GM12878 (cell line): Measurements from ENCODE around the gene IGF1R. TPM values are rescaled to one million over a fixed set of nuclear protein-coding genes. Genes with fewer than 3 reads are reported as not detected.

Experiments used
- ATAC-seq: fragments of 200-7000 bp; cut with Tn5 transposase; 3 replicates; pipeline ENCODE4 v1.9.1; 2020; ENCODE audit warnings: mild to moderate bottlenecking, moderate library complexity
- BruUV-seq: library from RNA; stranded (reverse); fragments of 400-500 nt; replicated peaks from 2 replicates; lab custom pipeline; 2021; lab: Mats Ljungman, UMichigan
- CTCF ChIA-PET: fragments of 300-600 bp; sonication (Branson Sonifier 250); formaldehyde crosslinking; extraction: SDS; loops from one replicate; lab custom pipeline; 2021; ENCODE audit warnings: inconsistent platforms; lab: Yijun Ruan, JAX
- POLR2A ChIA-PET: fragments of 350-600 bp; formaldehyde crosslinking; extraction: SDS; loops from one replicate; lab custom pipeline; 2021; ENCODE audit warnings: inconsistent platforms; lab: Charles Lee
- RAD21 ChIA-PET: fragments of 300-600 bp; sonication (Branson Sonifier 250); formaldehyde crosslinking; loops from one replicate; lab custom pipeline; 2023; ENCODE audit warnings: antibody characterized with exemption; ENCODE audit not compliant: unreplicated experiment; lab: Charles Lee
- SMC1A ChIA-PET: fragments of 300-600 bp; sonication (Branson Sonifier 250); formaldehyde crosslinking; loops from one replicate; lab custom pipeline; 2023; ENCODE audit not compliant: unreplicated experiment, uncharacterized antibody; lab: Charles Lee
- DNase-seq: peaks from one replicate; pipeline ENCODE4 v3.0.0-alpha.2; 2011; ENCODE audit warnings: low read depth, low spot score
- FAIRE-seq: peaks from 3 replicates; lab custom pipeline; 2011; peaks lifted over from hg19 to GRCh38; lab: Jason Lieb, UNC
- H2AFZ ChIP-seq: 2 replicates; pipeline ENCODE4 v1.6.0; 2011; ENCODE audit warnings: low read depth, low read length, control low read depth; ENCODE audit not compliant: control insufficient read depth
- H3K27ac ChIP-seq: 2 replicates; pipeline ENCODE4 v1.5.1; 2011; ENCODE audit warnings: control low read depth; ENCODE audit not compliant: control insufficient read depth, insufficient read depth
- H3K27me3 ChIP-seq, 2 experiments: replicated peaks in 1 of 2; 2 replicates each; pipeline versions ENCODE4 v1.6.0 to v1.6.1; 2011; ENCODE audit warnings: low read length in 1 of 2; ENCODE audit not compliant: control insufficient read depth in 2 of 2, insufficient read depth in 2 of 2
- H3K36me3 ChIP-seq, 2 experiments: 2 replicates each; pipeline ENCODE4 v1.5.1; 2011; ENCODE audit warnings: low read length in 1 of 2; ENCODE audit not compliant: control insufficient read depth in 2 of 2, insufficient read depth in 2 of 2
- H3K4me1 ChIP-seq: 2 replicates; pipeline ENCODE4 v1.6.1; 2011; ENCODE audit warnings: mild to moderate bottlenecking, low read length, moderate library complexity, mixed read lengths; ENCODE audit not compliant: control insufficient read depth, insufficient read depth
- H3K4me2 ChIP-seq: 2 replicates; pipeline ENCODE4 v1.6.0; 2011; ENCODE audit warnings: control low read depth; ENCODE audit not compliant: control insufficient read depth, insufficient read depth
- H3K4me3 ChIP-seq: fragments of 200-600 bp; sonication (generic); 2 replicates; pipeline ENCODE4 v1.5.1; 2016
- H3K79me2 ChIP-seq: 2 replicates; pipeline ENCODE4 v1.6.0; 2011; ENCODE audit warnings: low read length; ENCODE audit not compliant: control insufficient read depth, insufficient read depth
- H3K9ac ChIP-seq: 2 replicates; pipeline ENCODE4 v1.8.0; 2011; ENCODE audit warnings: low read length, control low read depth, mixed read lengths; ENCODE audit not compliant: control insufficient read depth, insufficient read depth
- H3K9me3 ChIP-seq: replicated peaks from 3 replicates; pipeline ENCODE4 v1.5.1; 2011; ENCODE audit warnings: mild to moderate bottlenecking, low read length; ENCODE audit not compliant: control insufficient read depth, insufficient read depth
- H4K20me1 ChIP-seq: 2 replicates; pipeline ENCODE4 v1.6.0; 2011; ENCODE audit not compliant: control insufficient read depth, insufficient read depth
- ATF7 ChIP-seq: fragments of 450-650 bp; IDR thresholded peaks from 2 replicates; pipeline ENCODE4 v1.6.1; 2016; ENCODE audit warnings: low read depth, mild to moderate bottlenecking
- BRCA1 ChIP-seq: IDR thresholded peaks from 2 replicates; pipeline ENCODE4 v1.6.1; 2011; ENCODE audit warnings: low read depth, low read length, improper control_type of control experiment
- CEBPB ChIP-seq, 2 experiments: fragments of 150-350 bp in 1 of 2; IDR thresholded peaks; 2 replicates each; pipeline ENCODE4 v1.6.1; 2012 to 2014; ENCODE audit warnings: low read depth in 2 of 2, low read length in 2 of 2, borderline replicate concordance in 1 of 2, inconsistent platforms in 1 of 2
- CREB1 ChIP-seq: IDR thresholded peaks from 2 replicates; pipeline ENCODE4 v1.6.1; 2012; ENCODE audit warnings: low read depth, mild to moderate bottlenecking, inconsistent platforms
- IKZF2 ChIP-seq, 2 experiments: fragments of 450-650 bp; IDR thresholded peaks; 2 replicates each; pipeline ENCODE4 v1.6.1; 2017; ENCODE audit warnings: mild to moderate bottlenecking in 2 of 2, moderate library complexity in 2 of 2
- KAT2A ChIP-seq: conservative IDR thresholded peaks from 2 replicates; pipeline ENCODE4 v1.6.1; 2011; ENCODE audit warnings: low read depth, low read length; ENCODE audit not compliant: control insufficient read depth
- MAX ChIP-seq: IDR thresholded peaks from 2 replicates; pipeline ENCODE4 v1.6.1; 2012; ENCODE audit warnings: low read depth, low read length, improper control_type of control experiment
- NR2F1 ChIP-seq: fragments of 450-650 bp; conservative IDR thresholded peaks from 2 replicates; pipeline ENCODE4 v1.6.1; 2017; ENCODE audit warnings: mild to moderate bottlenecking
- PRDM15 ChIP-seq: fragments of 450-650 bp; formaldehyde crosslinking; IDR thresholded peaks from 2 replicates; pipeline ENCODE4 v1.4.0; 2020; ENCODE audit warnings: mild to moderate bottlenecking, moderate library complexity
- RB1 ChIP-seq: fragments of 450-650 bp; formaldehyde crosslinking; IDR thresholded peaks from 2 replicates; pipeline ENCODE4 v1.6.1; 2017; ENCODE audit warnings: mild to moderate bottlenecking, borderline replicate concordance
- SREBF1 ChIP-seq: IDR thresholded peaks from 2 replicates; pipeline ENCODE4 v1.6.1; 2012; ENCODE audit warnings: mild to moderate bottlenecking, low read length
- TAF1 ChIP-seq: IDR thresholded peaks from 2 replicates; pipeline ENCODE4 v1.6.1; 2011; ENCODE audit warnings: mild to moderate bottlenecking, low read depth, low read length, borderline replicate concordance
- TARDBP ChIP-seq: IDR thresholded peaks from 2 replicates; pipeline ENCODE4 v1.6.1; 2016; ENCODE audit warnings: borderline replicate concordance
- ZNF24 ChIP-seq: fragments of 450-650 bp; IDR thresholded peaks from 2 replicates; pipeline ENCODE4 v1.6.1; 2017; ENCODE audit warnings: antibody characterized with exemption, mild to moderate bottlenecking
- ZNF274 ChIP-seq: IDR thresholded peaks from one replicate; pipeline ENCODE4 v1.8.0; 2011; ENCODE audit not compliant: insufficient read length, insufficient read depth
- ZNF622 ChIP-seq: fragments of 450-650 bp; IDR thresholded peaks from 2 replicates; pipeline ENCODE4 v1.6.1; 2017; ENCODE audit warnings: mild to moderate bottlenecking, inconsistent platforms
- ZSCAN29 ChIP-seq: fragments of 450-650 bp; IDR thresholded peaks from 2 replicates; pipeline ENCODE4 v1.6.1; 2017; ENCODE audit warnings: mild to moderate bottlenecking, moderate library complexity
- WGBS: methylation state at CpG from one replicate; pipeline ENCODE4 v1.1.6; 2016; ENCODE audit warnings: low lambda C conversion rate; ENCODE audit not compliant: insufficient replicate concordance, insufficient coverage; ENCODE audit errors: missing lambda C conversion rate; 5-methylcytosine and 5-hydroxymethylcytosine counted together
- in situ Hi-C: fragments of 300-500 bp; cut with MboI; formaldehyde crosslinking; loops from 9 replicates; pipeline ENCODE4 v1.14.3; 2018; ENCODE audit warnings: mixed read lengths
- intact Hi-C: fragments of 100-400 bp; cut with micrococcal nuclease; formaldehyde crosslinking; loops from one replicate; pipeline ENCODE4 v1.14.2; 2022; ENCODE audit not compliant: unreplicated experiment
- polyA plus RNA-seq, 11 experiments: library from polyadenylated mRNA; depleted of rRNA in 4 of 11; unstranded in 6 of 11; stranded (reverse) in 5 of 11; fragments of >200 nt; fragmentation: Nextera tagmentation in 4 of 11; fragmentation: Illumina TruSeq in 1 of 11; extraction: Ambion mirVana in 4 of 11; extraction: Trizol in 1 of 11; gene quantifications; 1 replicate in 1 of 11; 2 replicates in 10 of 11; pipeline versions ENCODE4 v1.2.1 to v1.2.3, GENCODE V29; 2011 to 2016; ENCODE audit warnings: inconsistent platforms in 2 of 11, missing spikeins in 2 of 11, low read depth in 1 of 11
- total RNA-seq, 4 experiments: library from RNA; depleted of rRNA in 3 of 4; stranded (reverse); fragments of >200 nt in 3 of 4; fragmentation: Illumina TruSeq in 1 of 4; extraction: Trizol in 1 of 4; gene quantifications; 2 replicates each; pipeline versions ENCODE4 v1.2.1 to v1.2.3, GENCODE V29; 2013 to 2021

IGF1R gene
- total and polyA plus RNA-seq, 10 of the 15 experiments (the other 5 are each of a cell fraction or from before 2014, with no cell fraction given) = 0.03 to 2.7 (median 0.66) TPM

- Histone ChIP-seq H3K27ac (no peak overlapping the region), H3K4me1 (no peaks in the 10 kb centered on the region), H3K9ac (no peak overlapping the region), H4K20me1 (no peaks in the 10 kb centered on the region), H3K4me3 (no peak overlapping the region), H3K36me3 (no peaks in the 10 kb centered on the region), H2AFZ (no peak overlapping the region), H3K27me3 (no peaks in the 10 kb centered on the region), H3K79me2 (no peaks in the 10 kb centered on the region), H3K9me3 (no peaks in the 10 kb centered on the region; the same call in 2 of the 3 replicates), H3K4me2 (no peak overlapping the region)
- ChIA-PET CTCF (interaction anchor here (0.7 to 1.2 kb wide), 2 partner anchors 9 to 239 kb away, joined by 3 read pairs; no protein-coding TSS in a partner anchor), RAD21 (no interaction called here), POLR2A (no interaction called here), SMC1A (no interaction called here)
- BruUV-seq = no TSS peak
- DNase-seq (no peak), FAIRE-seq (no peak), ATAC-seq (no peak)
- in situ Hi-C loops = no loop called here
- no peak for TF ChIP-seq RB1
- TF ChIP-seq CREB1 = no peak
- no peak for TF ChIP-seq ZSCAN29
- TF ChIP-seq TARDBP = no peak
- no peak for TF ChIP-seq MAX
- WGBS = 29% methylated on average over 5 of the region's 5 CpGs
- intact Hi-C loops = no loop called here
These were observed 191.7 kb downstream of the IGF1R start for GRCh38 chr15:98840053-98840452.

- 11% methylated on average over 4 of the region's 4 CpGs for WGBS
- H4K20me1 ChIP-seq = no peaks in the 10 kb centered on the region
- no peaks in the 10 kb centered on the region for H3K4me1 ChIP-seq
- in situ Hi-C loops = no loop called here
- no TSS peak for BruUV-seq
- H3K36me3 ChIP-seq = no peaks in the 10 kb centered on the region
- no peaks in the 10 kb centered on the region for H3K27me3 ChIP-seq
- H2AFZ ChIP-seq = no peak overlapping the region
- H3K9me3 ChIP-seq = no peaks in the 10 kb centered on the region; the same call in 2 of the 3 replicates
- ChIA-PET CTCF (no interaction called here), RAD21 (interaction anchor here (1.0 kb wide), 1 partner anchor 9 kb away, joined by 3 read pairs; no protein-coding TSS in a partner anchor), POLR2A (no interaction called here), SMC1A (no interaction called here)
- H3K79me2 ChIP-seq = no peaks in the 10 kb centered on the region
- no peak overlapping the region for H3K27ac ChIP-seq
- intact Hi-C loops = no loop called here
- ATAC-seq (no peak), FAIRE-seq (no peak), DNase-seq (no peak)
- no peak overlapping the region for H3K9ac ChIP-seq
- TF ChIP-seq PRDM15 (CRISPR knock-in tag) (no peak), ATF7 (no peak), CEBPB (IDR thresholded peaks at IDR 0.05; ENCODE audit: borderline replicate concordance in 1 of 2, low read depth in 2 of 2, low read length in 2 of 2) (no peak), BRCA1 (no peak), TAF1 (no peak), IKZF2 (IDR thresholded peaks at IDR 0.05) (no peak), NR2F1 (no peak), ZNF622 (no peak), ZNF274 (no peak), ZNF24 (no peak), SREBF1 (no peak), KAT2A (no peak)
- H3K4me2 ChIP-seq = no peak overlapping the region
- no peak overlapping the region for H3K4me3 ChIP-seq
These were observed 193.2 kb downstream of the IGF1R start for GRCh38 chr15:98841419-98841970.
